GDM1 (cell line): Measurements from ENCODE around the gene EVL.
"Not testable (repeated sequence)": the region's sequence is repeated elsewhere in the genome, so short reads cannot be mapped to it uniquely, and the experiment has no call there.

Source experiments
- DNase-seq: peaks from one replicate; lab custom pipeline; 2025; lab: John Stamatoyannopoulos, UW

EVL gene, protein sequence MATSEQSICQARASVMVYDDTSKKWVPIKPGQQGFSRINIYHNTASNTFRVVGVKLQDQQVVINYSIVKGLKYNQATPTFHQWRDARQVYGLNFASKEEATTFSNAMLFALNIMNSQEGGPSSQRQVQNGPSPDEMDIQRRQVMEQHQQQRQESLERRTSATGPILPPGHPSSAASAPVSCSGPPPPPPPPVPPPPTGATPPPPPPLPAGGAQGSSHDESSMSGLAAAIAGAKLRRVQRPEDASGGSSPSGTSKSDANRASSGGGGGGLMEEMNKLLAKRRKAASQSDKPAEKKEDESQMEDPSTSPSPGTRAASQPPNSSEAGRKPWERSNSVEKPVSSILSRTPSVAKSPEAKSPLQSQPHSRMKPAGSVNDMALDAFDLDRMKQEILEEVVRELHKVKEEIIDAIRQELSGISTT

DNA sequence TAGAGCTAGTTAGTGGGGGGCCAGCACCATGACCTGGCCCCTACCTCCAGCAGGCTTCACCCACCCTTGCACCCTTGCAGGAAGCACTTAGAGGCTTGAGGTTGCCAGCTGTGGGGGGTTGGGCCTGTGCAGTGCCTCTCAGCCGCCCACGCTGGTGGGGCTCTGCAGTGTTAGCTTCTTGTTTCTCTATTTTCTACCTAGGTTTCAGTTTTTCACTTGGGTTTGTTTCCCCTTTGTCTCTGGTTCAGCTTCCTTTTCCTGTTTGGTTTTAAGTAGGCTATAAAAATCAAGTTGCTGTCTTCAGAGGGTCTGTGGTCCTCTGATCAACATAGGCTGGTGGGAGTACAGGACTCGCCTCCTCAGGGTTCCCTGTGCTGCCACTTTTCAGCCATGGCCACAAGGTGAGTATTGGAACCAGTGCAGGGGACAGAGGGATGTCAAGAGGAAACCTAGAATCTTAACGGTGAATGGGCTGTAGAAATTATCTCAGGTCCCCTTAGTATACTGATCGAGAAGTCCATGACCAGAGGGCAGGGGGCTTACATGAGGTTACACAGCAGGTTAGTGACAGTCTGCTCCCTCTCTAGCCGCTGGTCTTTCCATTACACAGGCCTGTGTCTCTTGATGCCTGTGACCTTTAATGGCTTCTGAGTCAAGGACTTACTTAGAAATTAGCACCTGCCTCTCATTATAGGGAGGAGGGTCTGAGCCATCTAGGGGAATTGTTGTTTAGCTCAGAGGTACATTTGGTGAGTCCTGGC is at the start of gene EVL:
Gene EVL, plus strand, starts transcription at position 312 of the 761 bp plus-strand sequence. Its CDS starts 79 bp downstream, at position 391.
- DNase-seq: peak; percentile 83

DNA sequence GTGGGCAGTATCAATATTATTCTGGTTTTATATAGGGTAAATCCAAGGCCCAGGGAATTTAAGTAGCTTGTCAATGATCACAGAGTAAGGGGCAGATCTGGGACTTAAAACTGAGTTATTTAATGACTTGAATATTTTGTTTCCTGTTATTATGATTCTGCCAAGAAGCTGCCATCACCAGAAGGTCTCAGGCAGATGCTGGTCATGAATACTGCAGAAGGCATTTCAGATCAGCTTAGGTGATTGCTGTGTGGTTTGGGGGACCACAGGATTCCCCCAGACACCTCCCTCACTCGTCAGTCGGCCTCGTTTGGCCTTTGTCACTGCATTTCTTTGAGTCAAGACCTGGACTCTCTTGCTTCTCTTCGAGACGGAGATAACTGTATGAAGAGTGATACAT is 47.7 kb upstream of the EVL start:
- DNase-seq: no peak

DNA sequence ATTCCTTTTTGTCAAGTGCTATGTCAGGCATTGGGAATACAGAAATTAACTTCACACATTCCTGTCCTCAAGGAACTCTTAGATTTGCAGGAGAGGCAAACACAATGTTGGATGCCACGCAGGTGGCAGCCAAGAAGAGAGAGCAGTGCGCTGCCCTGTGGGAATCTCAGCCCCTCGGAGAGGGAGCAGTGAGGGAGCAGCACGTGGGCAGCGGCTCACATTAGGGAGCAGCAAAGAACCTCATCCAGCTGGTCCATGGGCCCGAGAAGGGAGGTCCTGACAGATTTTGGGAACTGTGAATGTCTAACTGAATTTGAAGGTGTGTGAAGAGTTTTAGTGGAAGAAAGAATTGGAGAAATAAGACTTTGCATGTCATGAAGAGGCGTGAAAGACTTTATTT is 47.2 kb upstream of the EVL start:
- DNase-seq: no peak

DNA sequence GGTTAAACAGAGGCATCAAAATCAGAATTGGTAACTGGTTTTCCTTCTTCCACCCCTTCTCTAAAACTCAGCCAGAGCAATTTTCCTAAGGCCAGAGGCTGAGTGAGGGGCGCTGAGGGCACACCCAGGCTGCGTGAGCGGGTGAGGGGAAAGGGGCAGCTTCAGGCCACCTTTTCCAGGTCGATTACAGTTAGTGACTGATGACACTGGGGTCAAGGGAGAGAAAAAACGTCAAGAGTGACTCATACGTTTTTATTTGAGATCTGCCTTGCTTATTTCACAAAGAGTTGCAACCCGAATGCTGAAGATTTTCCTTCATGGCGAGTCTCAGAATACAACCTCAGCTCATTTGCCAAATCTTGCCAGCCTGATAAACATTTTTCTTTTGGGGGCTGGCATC is 46.7 kb upstream of the EVL start:
- no peak for DNase-seq

DNA sequence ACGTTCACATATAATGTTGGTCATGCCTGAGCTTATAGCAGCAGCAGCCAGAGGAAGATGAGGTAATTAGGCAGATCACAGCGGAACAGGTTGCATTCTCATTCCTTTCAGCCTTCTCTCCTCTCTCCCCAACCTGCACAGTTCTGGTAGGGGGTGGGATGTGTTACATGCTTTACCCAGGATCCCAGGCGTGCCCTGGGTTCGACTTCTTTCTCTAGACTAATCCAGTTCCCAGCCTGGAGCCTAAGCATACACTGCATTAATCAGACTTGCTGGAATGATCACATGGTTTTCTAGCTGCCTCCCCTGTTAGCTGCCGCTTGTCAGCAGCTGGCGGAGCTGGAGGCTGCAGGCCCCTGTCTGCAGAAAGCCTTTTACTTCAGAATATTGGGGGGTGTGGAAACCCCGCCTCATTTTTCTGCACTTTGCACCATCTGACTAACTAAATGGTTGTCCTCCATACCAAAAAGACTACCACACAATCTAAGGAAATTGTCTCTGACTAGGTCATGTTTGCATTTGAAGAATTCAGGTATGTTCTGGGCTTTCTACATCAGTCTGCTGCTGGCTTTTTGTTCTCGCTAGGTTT is 46.0 kb upstream of the EVL start:
- no peak for DNase-seq

DNA sequence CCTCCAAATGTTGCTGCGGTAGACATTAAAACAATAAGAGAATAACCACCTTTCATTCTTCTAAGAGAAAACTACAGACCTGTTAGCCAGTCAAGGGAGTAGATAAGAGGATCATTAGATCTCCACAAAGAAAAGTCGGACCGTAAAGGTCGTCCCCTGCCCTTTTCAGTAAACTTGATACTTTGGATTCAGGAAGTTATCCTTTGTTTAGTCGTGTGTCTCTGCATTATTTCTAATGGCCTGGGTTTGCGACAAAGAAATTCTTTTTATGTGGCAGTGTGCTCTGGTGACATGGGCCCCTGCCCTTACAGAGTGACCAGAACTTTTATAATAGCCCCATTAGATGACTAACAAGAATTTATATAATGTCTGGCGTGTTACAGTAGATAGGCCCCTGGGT is 44.6 kb upstream of the EVL start:
- DNase-seq: no peak

DNA sequence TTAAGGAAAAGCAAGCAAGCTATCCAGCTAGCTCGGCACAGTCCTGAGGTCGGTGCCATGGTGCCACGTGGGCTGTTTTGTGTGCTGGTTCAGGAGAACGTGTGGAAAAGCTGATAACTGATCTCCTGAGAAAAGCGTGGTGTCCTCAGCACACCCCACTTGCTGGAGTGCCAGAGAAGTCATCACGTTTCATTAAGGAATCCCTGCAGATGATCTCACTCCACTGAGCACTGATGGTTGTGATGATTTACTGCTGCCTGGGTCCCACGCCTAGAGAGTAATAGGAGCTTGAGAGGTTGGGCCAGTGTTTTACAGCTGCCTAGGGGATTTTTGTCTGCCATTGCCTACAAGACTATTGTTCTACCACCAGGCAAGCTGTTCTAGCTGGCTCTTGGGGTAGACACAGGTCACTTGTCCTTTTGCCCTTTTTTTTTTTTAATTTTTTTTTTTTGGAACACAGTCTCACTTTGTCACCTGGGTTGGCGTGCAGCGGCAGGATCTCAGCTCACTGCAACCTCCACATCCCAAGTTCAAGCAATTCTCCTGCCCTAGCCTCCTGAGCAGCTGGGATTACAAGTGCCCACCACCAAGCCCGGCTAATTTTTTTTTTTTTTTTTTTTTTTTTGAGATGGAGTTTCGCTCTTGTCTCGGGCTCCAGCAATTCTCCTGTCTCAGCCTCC is 42.3 kb upstream of the EVL start:
- DNase-seq: no peak

DNA sequence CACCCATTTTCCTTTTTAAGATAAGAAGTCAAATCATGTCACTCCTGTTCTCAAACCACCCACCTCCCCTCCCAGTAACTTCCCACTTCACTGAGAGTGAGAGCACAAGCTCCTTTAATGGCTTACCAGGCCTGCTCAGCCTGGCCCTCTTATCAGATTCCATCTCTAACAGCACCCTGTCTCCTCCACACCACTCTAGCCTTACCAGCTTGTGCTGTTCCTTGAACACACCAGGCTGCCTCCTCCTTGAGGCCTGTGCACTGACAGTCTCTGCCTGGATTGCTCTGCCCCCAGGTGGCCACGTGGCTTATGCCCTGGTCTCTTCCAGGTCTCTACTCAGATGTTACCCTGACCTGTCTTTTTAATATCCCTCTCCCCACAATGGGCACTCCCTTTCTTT is 40.1 kb upstream of the EVL start:
- peak; percentile 58 for DNase-seq

DNA sequence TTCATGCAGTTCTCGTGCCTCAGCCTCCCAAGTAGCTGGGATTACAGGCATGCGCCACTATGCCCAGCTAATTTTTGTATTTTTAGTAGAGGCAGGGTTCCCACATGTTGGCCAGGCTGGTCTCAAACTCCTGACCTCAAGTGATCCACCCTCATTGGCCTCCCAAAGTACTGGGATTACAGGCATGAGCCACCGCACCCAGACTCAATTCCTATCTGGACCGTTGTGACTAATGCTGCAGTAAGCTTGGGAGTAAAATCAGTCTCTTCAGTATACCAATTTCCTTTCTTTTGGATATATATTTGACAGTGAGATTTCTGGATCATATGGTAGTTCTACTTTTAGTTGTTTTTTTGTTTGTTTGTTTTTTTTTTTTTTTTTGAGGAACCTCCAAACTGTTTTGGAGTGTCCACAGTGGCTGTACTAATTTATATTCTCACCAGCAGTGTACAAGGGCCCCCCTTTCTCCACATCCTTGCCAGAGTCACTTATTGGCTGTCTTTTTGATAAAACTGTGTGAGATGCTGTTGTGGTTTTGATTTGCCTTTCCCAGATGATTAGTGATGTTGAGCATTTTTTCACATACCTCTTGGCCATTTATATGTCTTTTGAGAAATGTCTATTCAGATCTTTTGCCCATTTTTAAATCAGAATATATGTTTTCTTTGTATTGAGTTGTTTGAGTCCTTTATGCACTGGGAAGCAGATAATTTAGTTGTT is 37.3 kb upstream of the EVL start:
- DNase-seq: no peak

DNA sequence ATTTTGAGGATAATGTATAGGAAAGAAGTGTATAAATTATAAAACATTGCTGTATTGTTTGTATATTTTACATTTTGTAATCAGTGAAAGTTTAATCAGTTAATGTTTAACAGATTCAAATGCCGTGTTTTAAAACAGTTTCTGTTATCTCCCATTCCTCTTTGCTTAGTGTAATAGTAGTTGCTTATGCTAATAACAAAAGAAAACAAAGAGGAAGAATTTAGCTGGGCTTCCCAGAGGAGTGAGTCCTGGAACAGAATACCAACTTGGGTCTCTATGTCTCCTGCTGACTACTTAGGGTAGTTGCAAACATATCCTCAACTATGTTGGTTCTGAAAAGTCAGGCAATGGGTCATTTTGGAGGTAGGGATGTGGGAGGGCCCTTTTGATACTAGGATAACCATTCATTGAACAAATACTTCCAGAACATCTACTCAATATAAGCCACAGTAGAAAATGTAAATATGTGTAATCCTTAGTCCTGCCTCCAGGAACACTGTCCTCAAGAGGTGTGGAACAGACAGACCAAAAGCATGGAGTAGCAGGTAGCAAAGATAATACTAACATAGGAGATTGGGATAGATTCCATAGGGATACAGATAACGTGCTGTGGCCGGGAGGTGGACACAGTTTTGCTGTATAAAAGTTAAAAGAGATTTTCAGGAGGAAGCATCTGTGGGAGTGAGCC is 36.1 kb upstream of the EVL start:
- no peak for DNase-seq

DNA sequence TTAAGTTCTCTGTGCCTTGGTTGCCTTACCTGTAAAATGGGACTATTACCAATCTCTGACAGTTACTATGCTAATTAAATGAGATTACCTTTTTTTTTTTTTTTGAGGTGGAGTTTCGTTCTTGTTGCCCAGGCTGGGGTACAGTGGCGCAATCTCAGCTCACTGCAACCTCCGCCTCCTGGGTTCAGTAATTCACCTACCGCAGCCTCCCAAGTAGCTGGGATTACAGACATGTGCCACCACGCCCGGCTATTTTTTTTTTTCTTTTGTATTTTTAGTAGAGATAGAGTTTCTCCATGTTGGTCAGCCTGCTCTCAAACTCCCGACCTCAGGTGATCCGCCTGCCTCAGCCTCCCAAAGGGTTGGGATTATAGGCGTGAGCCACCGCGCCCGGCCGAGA is 35.2 kb upstream of the EVL start:
- not testable (repeated sequence) for DNase-seq

DNA sequence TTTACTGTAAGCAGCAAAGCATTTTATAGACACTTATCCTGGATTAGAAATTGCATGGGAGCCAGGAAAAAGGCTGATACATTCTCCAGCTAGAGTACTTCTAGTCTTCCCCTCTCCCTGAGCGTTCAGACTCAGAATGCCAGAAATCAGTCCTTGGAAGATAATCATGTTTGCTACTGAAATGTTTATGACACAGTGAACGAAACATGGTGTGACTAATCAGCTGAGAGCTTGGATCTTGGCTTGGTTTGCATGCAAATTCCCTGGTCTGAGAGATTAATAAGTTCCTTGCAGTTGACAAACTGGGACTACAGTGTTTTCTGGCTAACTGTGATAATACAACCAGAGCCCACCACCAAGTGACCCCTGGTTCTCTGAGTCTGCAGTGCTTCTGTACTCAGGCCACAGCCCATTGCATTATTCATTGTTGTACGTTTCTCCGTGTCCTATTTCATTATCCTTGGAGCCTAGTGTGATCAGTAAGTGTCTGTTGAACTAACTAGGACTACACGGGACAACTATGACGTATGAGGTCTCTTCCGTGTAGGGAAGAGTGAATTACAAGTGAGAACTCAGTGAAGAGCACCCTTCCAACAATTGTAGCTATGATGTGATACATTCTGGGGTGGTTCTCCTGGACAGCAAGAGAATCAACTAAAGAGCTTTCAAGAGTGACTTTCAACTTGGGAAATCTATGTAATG is 34.6 kb upstream of the EVL start:
- DNase-seq: no peak

DNA sequence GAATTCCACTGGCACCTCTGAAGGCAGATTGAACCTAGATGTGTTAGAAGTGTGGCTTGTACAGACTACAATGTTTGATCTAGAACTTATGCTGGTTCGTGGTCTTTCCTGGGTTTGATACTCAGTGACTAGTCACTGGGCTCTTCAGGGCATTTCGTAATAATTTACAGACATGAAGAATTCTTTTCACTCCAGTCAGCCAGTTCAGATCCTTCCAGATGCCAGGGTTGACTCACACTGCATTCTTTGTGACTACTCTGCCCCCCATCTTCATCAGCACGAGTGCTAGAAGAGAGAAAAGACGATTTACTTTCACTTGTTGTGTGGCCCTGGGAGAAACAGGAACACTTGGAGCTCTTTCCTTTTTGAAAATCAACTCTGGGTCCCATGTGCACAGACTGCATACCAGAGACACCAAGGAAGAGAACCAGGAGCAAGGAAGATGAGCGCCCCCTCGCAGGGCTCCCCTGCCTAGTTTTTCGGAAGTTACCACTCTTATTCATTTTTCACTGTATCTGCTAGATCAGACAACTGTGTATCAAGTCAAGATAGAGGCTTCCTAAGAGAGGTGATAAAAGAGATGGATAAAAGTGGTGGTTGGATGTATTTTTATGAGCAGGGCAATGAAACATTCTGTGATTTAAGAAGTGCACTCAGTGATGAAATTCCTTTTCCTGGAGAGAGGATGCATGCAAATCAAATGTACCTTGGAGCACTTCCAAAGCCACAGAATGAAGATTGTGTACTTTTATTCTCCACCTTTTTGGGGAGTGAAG is 33.5 kb upstream of the EVL start:
- DNase-seq: no peak

DNA sequence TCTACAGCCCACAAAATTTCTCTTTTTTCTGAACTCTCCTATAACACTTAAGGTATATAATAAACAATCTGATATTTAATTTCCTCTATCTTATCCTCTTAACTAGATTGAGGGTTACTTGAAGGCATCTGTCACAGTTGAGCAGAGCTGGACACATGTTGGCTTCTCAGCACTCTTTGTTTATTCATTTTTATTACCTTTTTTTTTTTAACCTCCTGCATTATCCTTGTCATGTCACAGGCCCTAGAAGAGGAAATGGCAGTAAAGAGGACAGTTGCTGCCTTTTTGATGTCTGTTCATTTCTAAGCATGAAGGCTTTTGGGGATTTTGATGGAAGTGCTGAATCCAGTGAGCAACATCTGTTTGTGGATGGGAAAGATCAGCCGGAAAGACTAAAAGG is 32.5 kb upstream of the EVL start:
- DNase-seq: no peak

DNA sequence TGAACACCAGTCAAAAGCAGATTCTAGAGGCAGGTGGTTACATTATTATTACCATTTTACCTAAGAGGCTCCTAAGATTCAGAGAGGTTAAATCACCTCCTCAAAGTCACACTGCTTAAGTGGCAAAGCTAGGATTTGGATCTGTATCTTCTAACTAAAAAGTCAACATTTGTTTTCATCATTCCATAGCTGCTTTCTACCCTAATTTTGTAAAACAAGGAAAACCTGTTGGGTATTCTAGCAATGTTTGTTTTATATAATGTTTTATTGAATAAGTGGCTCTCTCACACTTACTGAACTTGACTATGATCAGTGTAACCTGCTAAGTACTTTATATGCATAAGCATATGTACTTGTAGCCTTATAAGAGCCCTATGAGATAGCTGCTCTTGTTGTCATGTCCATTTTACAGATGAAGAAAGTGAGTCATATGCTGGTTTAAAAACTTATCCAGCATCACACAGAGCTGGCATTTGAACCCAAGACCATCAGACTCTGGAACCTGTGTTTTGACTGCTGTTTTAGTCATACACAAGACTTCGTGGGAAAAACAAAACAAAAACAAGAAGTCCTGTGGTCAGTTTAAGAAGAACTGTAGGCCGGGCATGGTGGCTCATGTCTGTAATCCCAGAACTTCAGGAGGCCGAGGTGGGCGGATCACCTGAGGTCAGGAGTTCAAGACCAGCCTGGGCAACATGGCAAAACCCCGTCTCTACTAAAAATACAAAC is 31.7 kb upstream of the EVL start:
- no peak for DNase-seq

DNA sequence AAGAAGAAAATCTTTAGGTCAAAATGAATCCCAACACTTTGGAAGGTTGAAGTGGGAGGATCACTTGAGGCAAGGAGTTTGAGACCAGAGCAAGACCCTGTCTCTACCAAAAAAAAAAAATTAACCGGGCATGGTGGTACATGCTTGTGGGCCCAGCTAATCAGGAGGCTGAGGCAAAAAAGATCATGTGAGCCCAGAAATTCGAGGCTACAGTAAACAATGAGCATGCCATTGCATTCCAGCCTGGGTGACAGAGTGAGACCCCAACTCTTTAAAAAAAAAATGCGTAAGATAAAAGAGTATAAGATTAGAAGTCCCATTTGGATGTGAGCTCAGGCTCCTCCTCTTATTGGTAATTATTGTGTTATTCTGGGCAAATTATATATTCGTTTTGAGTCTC is 30.8 kb upstream of the EVL start:
- no peak for DNase-seq

DNA sequence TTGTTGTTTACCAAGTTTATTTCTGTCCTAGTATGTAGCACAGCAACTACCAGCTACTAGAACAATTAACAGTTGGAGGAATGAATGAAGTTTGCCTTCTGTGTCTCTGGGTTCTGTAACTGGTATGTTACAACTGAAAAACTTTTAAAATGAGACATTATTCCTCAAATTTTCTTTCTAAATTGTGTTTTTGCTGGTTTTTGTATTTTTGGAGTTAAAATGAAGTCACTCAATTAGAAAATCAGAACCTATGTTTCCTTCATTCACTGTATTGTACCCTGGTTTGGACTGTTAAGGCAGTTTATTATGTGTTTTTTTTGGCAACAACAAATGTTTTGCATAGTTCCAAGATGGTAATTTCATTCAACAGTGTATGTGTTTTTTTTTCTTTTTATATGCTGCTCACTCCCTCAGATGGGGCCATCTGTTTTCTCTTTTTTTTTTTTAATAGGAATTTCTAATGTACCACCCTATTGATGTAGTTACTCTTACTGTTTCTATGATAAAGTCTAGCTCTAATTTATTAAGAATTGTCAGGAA is 30.2 kb upstream of the EVL start:
- no peak for DNase-seq

DNA sequence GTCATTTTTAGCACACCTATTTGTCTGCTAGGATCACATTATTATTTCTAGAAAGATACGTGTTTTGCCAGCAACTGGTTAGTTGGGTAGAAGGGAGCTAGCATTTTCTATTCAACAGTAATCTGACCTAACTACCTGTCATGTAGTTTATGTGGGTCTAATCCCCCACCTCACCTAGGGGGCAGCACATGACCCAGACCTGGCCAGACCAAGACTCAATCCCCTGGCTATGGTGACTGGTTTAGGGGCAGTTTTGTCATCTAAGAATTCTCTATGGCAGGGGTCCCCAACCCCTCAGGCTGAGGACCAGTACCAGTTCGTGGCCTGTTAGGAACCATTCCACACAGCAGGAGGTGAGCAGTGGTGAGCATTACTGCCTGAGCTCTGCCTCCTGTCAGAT is 29.5 kb upstream of the EVL start:
- DNase-seq: no peak

DNA sequence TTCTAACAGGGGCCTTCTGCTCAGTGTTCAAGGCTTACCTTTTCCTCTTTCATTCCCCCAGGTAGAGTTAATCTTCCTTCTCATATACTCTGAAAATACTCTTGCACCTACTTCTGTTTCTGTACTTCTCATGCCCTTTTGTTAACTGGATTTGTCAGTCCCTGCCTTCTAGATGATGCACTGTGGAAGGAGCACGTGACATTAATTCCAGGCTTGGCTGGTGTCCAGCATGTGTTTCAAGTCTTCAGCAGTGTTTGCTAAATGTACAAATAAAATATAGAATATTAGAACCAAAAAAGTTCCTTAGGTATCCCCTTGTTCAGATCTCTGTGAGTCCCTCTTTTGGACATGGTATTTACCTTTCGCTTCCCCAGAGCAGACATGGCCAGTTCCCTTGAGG is 27.9 kb upstream of the EVL start:
- no peak for DNase-seq
